Nephron (organoid): ENCODE data around the gene KAZN.

Experiments
- H3K27ac Mint-ChIP-seq, 3 experiments: 2 replicates each; pipeline ENCODE4 v1.8.0; 2020; ENCODE audit warnings: mixed read lengths in 3 of 3, mild to moderate bottlenecking in 2 of 3, moderate library complexity in 1 of 3
- H3K27me3 Mint-ChIP-seq: 2 replicates; pipeline ENCODE4 v1.8.0; 2021; ENCODE audit warnings: low read depth, mild to moderate bottlenecking, moderate library complexity, mixed read lengths
- H3K36me3 Mint-ChIP-seq: 2 replicates; pipeline ENCODE4 v1.8.0; 2020; ENCODE audit warnings: low read depth, mixed read lengths
- H3K4me1 Mint-ChIP-seq: 2 replicates; pipeline ENCODE4 v1.8.0; 2020; ENCODE audit warnings: mixed read lengths
- H3K4me3 Mint-ChIP-seq, 3 experiments: 2 replicates each; pipeline ENCODE4 v1.8.0; 2020; ENCODE audit warnings: mild to moderate bottlenecking in 3 of 3, mixed read lengths in 3 of 3, moderate library complexity in 2 of 3
- H3K9me3 Mint-ChIP-seq: 2 replicates; pipeline ENCODE4 v1.8.0; 2020; ENCODE audit warnings: mixed read lengths
- TF ChIP-seq, protein P1 (sequence below), 3 experiments: fragments of 200-600 bp; sonication (generic); IDR thresholded peaks; one replicate each; pipeline ENCODE4 v1.5.0; 2021; ENCODE audit warnings: antibody characterized with exemption in 3 of 3; ENCODE audit not compliant: unreplicated experiment in 3 of 3

The KAZN gene

GRCh38 chr1:14639291-14640050, 41.0 kb downstream of the KAZN start:
- Mint-ChIP-seq H3K27me3 (no peaks in the 10 kb centered on the region), H3K4me1 (peaks cover 9% of the 10 kb centered on the region), H3K36me3 (peaks cover 23% of the 10 kb centered on the region), H3K4me3 (no peak overlapping the region), H3K9me3 (peaks cover 11% of the 10 kb centered on the region), H3K27ac (no peak overlapping the region)
- TF ChIP-seq, protein P1, sequence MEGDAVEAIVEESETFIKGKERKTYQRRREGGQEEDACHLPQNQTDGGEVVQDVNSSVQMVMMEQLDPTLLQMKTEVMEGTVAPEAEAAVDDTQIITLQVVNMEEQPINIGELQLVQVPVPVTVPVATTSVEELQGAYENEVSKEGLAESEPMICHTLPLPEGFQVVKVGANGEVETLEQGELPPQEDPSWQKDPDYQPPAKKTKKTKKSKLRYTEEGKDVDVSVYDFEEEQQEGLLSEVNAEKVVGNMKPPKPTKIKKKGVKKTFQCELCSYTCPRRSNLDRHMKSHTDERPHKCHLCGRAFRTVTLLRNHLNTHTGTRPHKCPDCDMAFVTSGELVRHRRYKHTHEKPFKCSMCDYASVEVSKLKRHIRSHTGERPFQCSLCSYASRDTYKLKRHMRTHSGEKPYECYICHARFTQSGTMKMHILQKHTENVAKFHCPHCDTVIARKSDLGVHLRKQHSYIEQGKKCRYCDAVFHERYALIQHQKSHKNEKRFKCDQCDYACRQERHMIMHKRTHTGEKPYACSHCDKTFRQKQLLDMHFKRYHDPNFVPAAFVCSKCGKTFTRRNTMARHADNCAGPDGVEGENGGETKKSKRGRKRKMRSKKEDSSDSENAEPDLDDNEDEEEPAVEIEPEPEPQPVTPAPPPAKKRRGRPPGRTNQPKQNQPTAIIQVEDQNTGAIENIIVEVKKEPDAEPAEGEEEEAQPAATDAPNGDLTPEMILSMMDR (IDR thresholded peaks at IDR 0.05; ENCODE audit: unreplicated experiment in 3 of 3) = no peak

DNA sequence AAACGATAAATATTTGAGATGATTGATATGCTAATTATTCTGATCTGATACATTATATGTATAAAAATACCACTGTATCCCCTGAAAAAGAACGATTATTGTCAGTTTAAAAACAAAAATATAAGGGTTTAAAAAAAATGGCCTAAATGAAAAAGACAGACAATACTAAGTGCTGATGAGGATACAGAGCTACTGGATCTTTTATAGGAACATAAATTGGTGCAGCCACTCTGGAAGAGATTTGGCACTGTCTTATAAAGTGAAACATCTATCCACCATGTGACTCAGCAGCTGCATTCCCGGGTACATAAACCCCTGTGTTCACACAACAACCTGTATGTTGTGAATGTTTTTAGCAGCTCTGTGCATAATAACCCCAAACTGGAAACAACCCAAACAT, 44.2 kb downstream of the KAZN start:
- Mint-ChIP-seq H3K27ac (no peak overlapping the region), H3K27me3 (peaks cover 4% of the 10 kb centered on the region), H3K4me3 (no peak overlapping the region), H3K4me1 (peaks cover 4% of the 10 kb centered on the region), H3K36me3 (peaks cover 37% of the 10 kb centered on the region), H3K9me3 (peaks cover 25% of the 10 kb centered on the region)
- TF ChIP-seq, protein P1 (IDR thresholded peaks at IDR 0.05; ENCODE audit: unreplicated experiment in 3 of 3) = no peak

GRCh38 chr1:14646973-14647372, 48.5 kb downstream of the KAZN start:
- peaks cover 24% of the 10 kb centered on the region for H3K36me3 Mint-ChIP-seq
- no peak overlapping the region for H3K27ac Mint-ChIP-seq
- TF ChIP-seq, protein P1 (IDR thresholded peaks at IDR 0.05; ENCODE audit: unreplicated experiment in 3 of 3) = no peak
- H3K27me3 Mint-ChIP-seq = peaks cover 4% of the 10 kb centered on the region
- H3K9me3 Mint-ChIP-seq = peaks cover 22% of the 10 kb centered on the region
- H3K4me3 Mint-ChIP-seq = no peak overlapping the region
- peaks cover 10% of the 10 kb centered on the region for H3K4me1 Mint-ChIP-seq

DNA sequence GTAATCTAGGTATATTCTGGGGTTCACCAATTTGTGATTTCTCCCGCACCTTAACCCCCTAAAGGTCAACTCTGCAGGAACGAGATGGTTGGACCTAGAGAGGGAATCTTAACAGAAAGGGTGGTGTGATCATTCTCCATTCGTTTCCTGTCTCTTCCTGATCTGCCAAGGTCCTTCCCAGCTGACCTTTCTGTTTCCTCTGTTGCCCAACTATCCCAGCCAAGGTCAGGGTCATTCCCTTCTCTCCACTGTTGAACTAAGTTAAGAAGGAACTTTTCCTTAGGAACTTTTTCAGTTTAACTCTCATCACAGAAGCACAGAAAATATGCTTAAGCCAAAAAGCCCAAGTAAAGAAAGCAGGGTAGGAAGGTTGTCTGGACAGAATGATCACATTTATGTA, 49.3 kb downstream of the KAZN start:
- TF ChIP-seq, protein P1 (IDR thresholded peaks at IDR 0.05; ENCODE audit: unreplicated experiment in 3 of 3) = no peak
- H3K9me3 Mint-ChIP-seq = peaks cover 18% of the 10 kb centered on the region
- peaks cover 4% of the 10 kb centered on the region for H3K27me3 Mint-ChIP-seq
- peaks cover 19% of the 10 kb centered on the region for H3K36me3 Mint-ChIP-seq
- H3K27ac Mint-ChIP-seq = no peak overlapping the region
- peaks cover 11% of the 10 kb centered on the region for H3K4me1 Mint-ChIP-seq
- no peak overlapping the region for H3K4me3 Mint-ChIP-seq

DNA sequence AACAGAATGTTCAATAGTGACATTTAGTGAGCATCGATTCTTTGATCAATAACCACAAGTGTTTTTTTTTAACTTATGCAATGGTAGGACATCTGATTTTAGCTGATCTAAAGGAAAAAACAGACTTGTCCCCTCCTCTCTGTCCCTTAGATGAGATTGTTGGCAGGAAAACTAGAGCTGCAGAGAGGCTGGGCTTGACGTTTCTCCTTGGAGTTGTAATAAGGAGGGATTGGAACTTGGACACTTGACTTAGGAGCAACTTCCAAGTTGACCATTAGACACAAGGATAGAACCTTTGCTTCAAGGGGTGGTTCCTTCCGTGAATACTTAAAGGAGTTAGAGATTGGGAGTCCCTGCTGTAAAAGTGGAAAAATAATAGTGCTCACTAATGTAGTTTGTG, 49.9 kb downstream of the KAZN start:
- H3K4me1 Mint-ChIP-seq = peaks cover 15% of the 10 kb centered on the region
- H3K9me3 Mint-ChIP-seq = peaks cover 15% of the 10 kb centered on the region
- no peak overlapping the region for H3K4me3 Mint-ChIP-seq
- peaks cover 4% of the 10 kb centered on the region for H3K27me3 Mint-ChIP-seq
- no peak overlapping the region for H3K27ac Mint-ChIP-seq
- H3K36me3 Mint-ChIP-seq = peaks cover 16% of the 10 kb centered on the region
- TF ChIP-seq, protein P1 (IDR thresholded peaks at IDR 0.05; ENCODE audit: unreplicated experiment in 3 of 3) = no peak
